ENCODE results near the gene LAMTOR5. TPM values are rescaled to one million over a fixed set of nuclear protein-coding genes. Genes with fewer than 3 reads are reported as not detected.

LAMTOR5 gene
- polyA plus RNA-seq, 1 of the 3 experiments (the other 2 are of a cell fraction), result 442 TPM

- peaks cover 29 to 31% of the 10 kb centered on the region in 2 experiments for H3K36me3 ChIP-seq (replicated peaks in 1 of 2; ENCODE audit: control insufficient read depth in 1 of 2, insufficient read depth in 2 of 2, low read length in 1 of 2)
- H2AFZ ChIP-seq (ENCODE audit: low read depth), result no peak overlapping the region
- H3K4me1 ChIP-seq (ENCODE audit: control insufficient read depth in 1 of 2, insufficient read depth in 2 of 2, low read depth in 1 of 2, low read length in 1 of 2), result no peaks in the 10 kb centered on the region; a peak in 2 of 4 replicates
- CTCF ChIA-PET, result interaction anchor here (1.4 to 2.4 kb wide), 3 partner anchors 48 to 157 kb away, joined by 3 to 13 read pairs (median 4); no protein-coding TSS in a partner anchor
- no peak overlapping the region for H3K9ac ChIP-seq
- DNase-seq, result no peak
- TF ChIP-seq, protein P1, sequence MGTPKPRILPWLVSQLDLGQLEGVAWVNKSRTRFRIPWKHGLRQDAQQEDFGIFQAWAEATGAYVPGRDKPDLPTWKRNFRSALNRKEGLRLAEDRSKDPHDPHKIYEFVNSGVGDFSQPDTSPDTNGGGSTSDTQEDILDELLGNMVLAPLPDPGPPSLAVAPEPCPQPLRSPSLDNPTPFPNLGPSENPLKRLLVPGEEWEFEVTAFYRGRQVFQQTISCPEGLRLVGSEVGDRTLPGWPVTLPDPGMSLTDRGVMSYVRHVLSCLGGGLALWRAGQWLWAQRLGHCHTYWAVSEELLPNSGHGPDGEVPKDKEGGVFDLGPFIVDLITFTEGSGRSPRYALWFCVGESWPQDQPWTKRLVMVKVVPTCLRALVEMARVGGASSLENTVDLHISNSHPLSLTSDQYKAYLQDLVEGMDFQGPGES (IDR thresholded peaks at IDR 0.05; ENCODE audit: low read depth, low read length), result no peak
- TF ChIP-seq REST (IDR thresholded peaks at IDR 0.05; ENCODE audit: low read depth, low read length) (no peak), POLR2AphosphoS5 (IDR thresholded peaks at IDR 0.05; ENCODE audit: low read depth, low read length) (no peak), GATA2 (CRISPR knock-in tag; IDR thresholded peaks at IDR 0.05) (no peak), TAF1 (IDR thresholded peaks at IDR 0.05; ENCODE audit: borderline replicate concordance, low read depth, low read length) (no peak), ELF1 (IDR thresholded peaks at IDR 0.05) (no peak), RFX5 (IDR thresholded peaks at IDR 0.05; ENCODE audit: low read length) (no peak), FOXJ3 (CRISPR knock-in tag; IDR thresholded peaks at IDR 0.05) (no peak), TCF12 (IDR thresholded peaks at IDR 0.05) (no peak), SMC3 (IDR thresholded peaks at IDR 0.05; ENCODE audit: low read depth, low read length) (no peak), PBX3 (IDR thresholded peaks at IDR 0.05) (no peak), RAD21 (IDR thresholded peaks at IDR 0.05; ENCODE audit: low read length) (no peak)
- H3K27me3 ChIP-seq (ENCODE audit: insufficient read depth), result no peaks in the 10 kb centered on the region
- no peaks in the 10 kb centered on the region for H3K9me2 ChIP-seq
- H3K4me2 ChIP-seq, result no peak overlapping the region
- no peaks in the 10 kb centered on the region for H3F3A ChIP-seq (replicated peaks; ENCODE audit: insufficient read depth)
- H3K9me3 ChIP-seq, result no peaks in the 10 kb centered on the region
- no peaks in the 10 kb centered on the region for H4K20me1 ChIP-seq (ENCODE audit: insufficient read depth)
- POLR2A ChIA-PET, result no interaction called here
- WGBS (ENCODE audit: low lambda C conversion rate), result 98% methylated on average over 2 of the region's 2 CpGs
- peaks cover 95% of the 10 kb centered on the region for H3K79me2 ChIP-seq (ENCODE audit: insufficient read depth)
- no peak overlapping the region for H3K4me3 ChIP-seq (ENCODE audit: low read depth in 2 of 2, low read length in 1 of 2)
- H3K27ac ChIP-seq (ENCODE audit: low read depth in 2 of 2, low read length in 1 of 2), result no peak overlapping the region
These were observed 47.1 kb downstream of the LAMTOR5 start for GRCh38 chr1:110360431-110360830.

DNA sequence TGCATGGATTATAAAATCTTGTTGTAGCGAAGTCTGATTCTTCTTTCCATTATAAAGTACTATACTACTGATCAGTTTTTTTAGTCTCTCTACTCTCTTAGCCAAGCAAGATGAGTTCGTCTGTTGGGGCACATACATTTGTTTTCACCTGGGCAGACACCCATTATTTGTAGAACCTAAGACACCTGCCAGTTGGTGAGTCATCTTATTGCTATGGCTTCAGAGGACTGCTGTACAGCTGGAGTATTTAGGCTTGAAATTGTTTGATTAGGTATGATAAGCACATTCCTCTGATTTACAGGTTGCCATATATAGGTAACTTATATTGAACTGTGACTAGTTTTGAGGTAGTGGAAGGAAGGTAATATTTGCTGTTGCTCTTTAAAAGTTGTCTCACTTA is 51.1 kb downstream of the LAMTOR5 start:
- H3K9ac ChIP-seq, result no peak overlapping the region
- DNase-seq, result no peak
- no peaks in the 10 kb centered on the region for H3K9me3 ChIP-seq
- no peaks in the 10 kb centered on the region for H3K27me3 ChIP-seq (ENCODE audit: insufficient read depth)
- POLR2A ChIA-PET, result no interaction called here
- TF ChIP-seq RAD21 (IDR thresholded peaks at IDR 0.05; ENCODE audit: low read length), result no peak
- TF ChIP-seq TCF12 (IDR thresholded peaks at IDR 0.05), result peak; percentile 20; the same call in 1 of the 2 replicates
- no peak for TF ChIP-seq TAF1 (IDR thresholded peaks at IDR 0.05; ENCODE audit: borderline replicate concordance, low read depth, low read length)
- no peak for TF ChIP-seq YY1 (IDR thresholded peaks at IDR 0.05; ENCODE audit: low read depth)
- TF ChIP-seq POLR2AphosphoS5 (IDR thresholded peaks at IDR 0.05; ENCODE audit: low read depth, low read length), result no peak
- no peak for TF ChIP-seq RXRA (IDR thresholded peaks at IDR 0.05; ENCODE audit: borderline replicate concordance, low read depth)
- H4K20me1 ChIP-seq (ENCODE audit: insufficient read depth), result peaks cover 5% of the 10 kb centered on the region; the same call in 1 of the 2 replicates
- CTCF ChIA-PET, result interaction anchor here (1.4 to 1.7 kb wide), 2 partner anchors 44 to 148 kb away, joined by 3 to 7 read pairs; no protein-coding TSS in a partner anchor
- H2AFZ ChIP-seq (ENCODE audit: low read depth), result no peak overlapping the region
- H3K9me2 ChIP-seq, result no peaks in the 10 kb centered on the region
- H3K4me1 ChIP-seq (ENCODE audit: control insufficient read depth in 1 of 2, insufficient read depth in 2 of 2, low read depth in 1 of 2, low read length in 1 of 2), result no peaks in the 10 kb centered on the region; a peak in 2 of 4 replicates
- no peak overlapping the region for H3K27ac ChIP-seq (ENCODE audit: low read depth in 2 of 2, low read length in 1 of 2)
- peaks cover 30 to 31% of the 10 kb centered on the region in 2 experiments for H3K36me3 ChIP-seq (replicated peaks in 1 of 2; ENCODE audit: control insufficient read depth in 1 of 2, insufficient read depth in 2 of 2, low read length in 1 of 2)
- 77% methylated on average over 2 of the region's 2 CpGs for WGBS (ENCODE audit: low lambda C conversion rate)
- H3K4me2 ChIP-seq, result no peak overlapping the region
- H3K79me2 ChIP-seq (ENCODE audit: insufficient read depth), result peaks cover 98% of the 10 kb centered on the region
- H3K4me3 ChIP-seq (ENCODE audit: low read depth in 2 of 2, low read length in 1 of 2), result no peak overlapping the region
- H3F3A ChIP-seq (replicated peaks; ENCODE audit: insufficient read depth), result no peaks in the 10 kb centered on the region
